HL-60 (cell line): ENCODE results near the gene GPR183.

Source experiments
- SPI1 ChIP-seq: IDR thresholded peaks from 2 replicates; pipeline ENCODE4 v1.6.1; 2012; ENCODE audit warnings: low read depth, mild to moderate bottlenecking, borderline replicate concordance
- TF ChIP-seq, protein P1 (sequence below): IDR thresholded peaks from one replicate; pipeline ENCODE4 v1.5.1; 2011; ENCODE audit warnings: low read length, control low read depth, inconsistent platforms; ENCODE audit not compliant: insufficient read depth
- TF ChIP-seq, protein P2 (sequence below): IDR thresholded peaks from 2 replicates; pipeline ENCODE4 v1.6.1; 2012; ENCODE audit warnings: low read depth; ENCODE audit not compliant: insufficient replicate concordance

DNA sequence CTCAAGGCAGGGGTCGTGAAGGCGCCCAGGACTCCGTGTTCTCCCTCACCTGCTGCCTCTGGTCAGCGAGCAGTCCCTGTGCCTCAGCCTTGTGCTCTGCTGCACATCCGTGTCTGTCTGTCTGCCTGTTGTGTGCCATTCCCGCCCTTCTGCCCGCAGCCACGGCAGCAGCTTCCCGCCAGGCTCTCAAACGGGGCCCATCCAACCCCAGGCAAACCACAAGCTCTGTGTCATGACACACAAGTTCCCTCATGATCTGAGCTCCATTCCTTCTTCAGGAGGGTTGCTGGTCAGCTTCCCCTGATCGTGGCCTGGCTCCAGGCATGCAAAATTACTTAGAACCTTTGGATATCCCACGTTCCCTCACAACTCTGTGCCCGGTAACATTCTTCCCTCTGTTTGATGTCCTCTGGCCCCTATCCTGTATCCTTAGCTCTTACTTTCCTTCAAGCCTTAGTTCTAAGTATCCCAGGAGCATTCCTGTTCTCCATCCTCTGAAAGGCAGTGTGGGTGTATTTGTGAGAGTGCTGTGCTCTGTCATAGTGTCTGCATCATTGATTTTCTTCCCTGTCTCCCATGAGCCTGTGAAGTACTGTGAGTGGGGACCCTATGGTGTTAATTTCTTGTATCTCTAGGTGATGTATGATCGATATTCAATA, 3.2 kb downstream of the GPR183 start:
- TF ChIP-seq, protein P1, sequence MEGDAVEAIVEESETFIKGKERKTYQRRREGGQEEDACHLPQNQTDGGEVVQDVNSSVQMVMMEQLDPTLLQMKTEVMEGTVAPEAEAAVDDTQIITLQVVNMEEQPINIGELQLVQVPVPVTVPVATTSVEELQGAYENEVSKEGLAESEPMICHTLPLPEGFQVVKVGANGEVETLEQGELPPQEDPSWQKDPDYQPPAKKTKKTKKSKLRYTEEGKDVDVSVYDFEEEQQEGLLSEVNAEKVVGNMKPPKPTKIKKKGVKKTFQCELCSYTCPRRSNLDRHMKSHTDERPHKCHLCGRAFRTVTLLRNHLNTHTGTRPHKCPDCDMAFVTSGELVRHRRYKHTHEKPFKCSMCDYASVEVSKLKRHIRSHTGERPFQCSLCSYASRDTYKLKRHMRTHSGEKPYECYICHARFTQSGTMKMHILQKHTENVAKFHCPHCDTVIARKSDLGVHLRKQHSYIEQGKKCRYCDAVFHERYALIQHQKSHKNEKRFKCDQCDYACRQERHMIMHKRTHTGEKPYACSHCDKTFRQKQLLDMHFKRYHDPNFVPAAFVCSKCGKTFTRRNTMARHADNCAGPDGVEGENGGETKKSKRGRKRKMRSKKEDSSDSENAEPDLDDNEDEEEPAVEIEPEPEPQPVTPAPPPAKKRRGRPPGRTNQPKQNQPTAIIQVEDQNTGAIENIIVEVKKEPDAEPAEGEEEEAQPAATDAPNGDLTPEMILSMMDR: no peak
- TF ChIP-seq, protein P2, sequence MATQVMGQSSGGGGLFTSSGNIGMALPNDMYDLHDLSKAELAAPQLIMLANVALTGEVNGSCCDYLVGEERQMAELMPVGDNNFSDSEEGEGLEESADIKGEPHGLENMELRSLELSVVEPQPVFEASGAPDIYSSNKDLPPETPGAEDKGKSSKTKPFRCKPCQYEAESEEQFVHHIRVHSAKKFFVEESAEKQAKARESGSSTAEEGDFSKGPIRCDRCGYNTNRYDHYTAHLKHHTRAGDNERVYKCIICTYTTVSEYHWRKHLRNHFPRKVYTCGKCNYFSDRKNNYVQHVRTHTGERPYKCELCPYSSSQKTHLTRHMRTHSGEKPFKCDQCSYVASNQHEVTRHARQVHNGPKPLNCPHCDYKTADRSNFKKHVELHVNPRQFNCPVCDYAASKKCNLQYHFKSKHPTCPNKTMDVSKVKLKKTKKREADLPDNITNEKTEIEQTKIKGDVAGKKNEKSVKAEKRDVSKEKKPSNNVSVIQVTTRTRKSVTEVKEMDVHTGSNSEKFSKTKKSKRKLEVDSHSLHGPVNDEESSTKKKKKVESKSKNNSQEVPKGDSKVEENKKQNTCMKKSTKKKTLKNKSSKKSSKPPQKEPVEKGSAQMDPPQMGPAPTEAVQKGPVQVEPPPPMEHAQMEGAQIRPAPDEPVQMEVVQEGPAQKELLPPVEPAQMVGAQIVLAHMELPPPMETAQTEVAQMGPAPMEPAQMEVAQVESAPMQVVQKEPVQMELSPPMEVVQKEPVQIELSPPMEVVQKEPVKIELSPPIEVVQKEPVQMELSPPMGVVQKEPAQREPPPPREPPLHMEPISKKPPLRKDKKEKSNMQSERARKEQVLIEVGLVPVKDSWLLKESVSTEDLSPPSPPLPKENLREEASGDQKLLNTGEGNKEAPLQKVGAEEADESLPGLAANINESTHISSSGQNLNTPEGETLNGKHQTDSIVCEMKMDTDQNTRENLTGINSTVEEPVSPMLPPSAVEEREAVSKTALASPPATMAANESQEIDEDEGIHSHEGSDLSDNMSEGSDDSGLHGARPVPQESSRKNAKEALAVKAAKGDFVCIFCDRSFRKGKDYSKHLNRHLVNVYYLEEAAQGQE: peak; percentile 36
- TF ChIP-seq SPI1: no peak
